ENCODE results near the gene KRTAP5-6. TPM values are rescaled to one million over a fixed set of nuclear protein-coding genes. Genes with fewer than 3 reads are reported as not detected.

KRTAP5-6 gene
- total RNA-seq, result not detected

GRCh38 chr11:1696608-1697570 is at the start of gene KRTAP5-6:
Gene KRTAP5-6, plus strand, starts transcription at chr11:1697195. Its CDS starts 51 bp downstream, at chr11:1697246.
- peaks cover 16% of the 10 kb centered on the region for H3K4me1 ChIP-seq
- TF ChIP-seq POLR2AphosphoS5 (IDR thresholded peaks at IDR 0.05; ENCODE audit: insufficient read depth in 1 of 2, low read depth in 1 of 2), result no peak
- no peak for TF ChIP-seq POLR2A (IDR thresholded peaks at IDR 0.05)
- TF ChIP-seq CTCF (IDR thresholded peaks at IDR 0.05), result no peak
- no peak for DNase-seq (ENCODE audit: extremely low spot score in 2 of 2)
- no peak within 1 kb of the TSS for H3K27ac ChIP-seq
- H3K36me3 ChIP-seq, result no peaks in the 10 kb centered on the region
- H3K9me3 ChIP-seq, result no peaks in the 10 kb centered on the region
- intact Hi-C loops (cut with DNase I), result loop anchor here (10.0 kb wide), 1 partner anchor 458 kb away; no protein-coding TSS in a partner anchor
- no peaks in the 10 kb centered on the region for H3K27me3 ChIP-seq
- H3K4me3 ChIP-seq, result no peak within 1 kb of the TSS

GRCh38 chr11:1647901-1648652 is 48.9 kb upstream of the KRTAP5-6 start:
- TF ChIP-seq POLR2A (IDR thresholded peaks at IDR 0.05) (no peak), POLR2AphosphoS5 (IDR thresholded peaks at IDR 0.05; ENCODE audit: insufficient read depth in 1 of 2, low read depth in 1 of 2) (no peak), CTCF (IDR thresholded peaks at IDR 0.05) (no peak)
- intact Hi-C loops (cut with DNase I), result no loop called here
- Histone ChIP-seq H3K27ac (no peak overlapping the region), H3K9me3 (no peaks in the 10 kb centered on the region), H3K27me3 (no peaks in the 10 kb centered on the region), H3K4me3 (no peak overlapping the region), H3K36me3 (no peaks in the 10 kb centered on the region), H3K4me1 (peaks cover 7% of the 10 kb centered on the region)
- DNase-seq (ENCODE audit: extremely low spot score in 2 of 2), result no peak

- intact Hi-C loops (cut with DNase I), result no loop called here
- H3K4me1 ChIP-seq, result peaks cover 9% of the 10 kb centered on the region
- H3K4me3 ChIP-seq, result no peak overlapping the region
- H3K27me3 ChIP-seq, result no peaks in the 10 kb centered on the region
- H3K9me3 ChIP-seq, result no peaks in the 10 kb centered on the region
- H3K27ac ChIP-seq, result no peak overlapping the region
- no peak for DNase-seq (ENCODE audit: extremely low spot score in 2 of 2)
- H3K36me3 ChIP-seq, result no peaks in the 10 kb centered on the region
- TF ChIP-seq CTCF (IDR thresholded peaks at IDR 0.05), result no peak
- TF ChIP-seq POLR2A (IDR thresholded peaks at IDR 0.05), result no peak
- no peak for TF ChIP-seq POLR2AphosphoS5 (IDR thresholded peaks at IDR 0.05; ENCODE audit: insufficient read depth in 1 of 2, low read depth in 1 of 2)
These were observed 48.2 kb upstream of the KRTAP5-6 start for GRCh38 chr11:1648653-1649420.

GRCh38 chr11:1650034-1650917 is 46.7 kb upstream of the KRTAP5-6 start:
- no peak for DNase-seq (ENCODE audit: extremely low spot score in 2 of 2)
- Histone ChIP-seq H3K27ac (no peak overlapping the region), H3K27me3 (no peaks in the 10 kb centered on the region), H3K4me1 (peaks cover 9% of the 10 kb centered on the region), H3K4me3 (no peak overlapping the region), H3K9me3 (no peaks in the 10 kb centered on the region), H3K36me3 (no peaks in the 10 kb centered on the region)
- no peak for TF ChIP-seq POLR2A (IDR thresholded peaks at IDR 0.05)
- TF ChIP-seq POLR2AphosphoS5 (IDR thresholded peaks at IDR 0.05; ENCODE audit: insufficient read depth in 1 of 2, low read depth in 1 of 2), result peak in 1 of 2 donors; percentile 51
- TF ChIP-seq CTCF (IDR thresholded peaks at IDR 0.05), result no peak
- intact Hi-C loops (cut with DNase I), result loop anchor here (10.0 kb wide), 1 partner anchor 505 kb away; no protein-coding TSS in a partner anchor

Data from vagina (tissue), 2 donors.